Keratinocyte (primary cell): ENCODE measurements around the gene CFAP92. TPM values are rescaled to one million over a fixed set of nuclear protein-coding genes. Genes with fewer than 3 reads are reported as not detected.
A peak's percentile ranks its signal among the peaks of the same experiment; 100 is the strongest.

Experiments used
- DNase-seq: peaks from one replicate; pipeline ENCODE4 v3.0.0-alpha.2; 2011; ENCODE audit warnings: low read depth, missing footprints, low spot score
- FAIRE-seq: peaks from 2 replicates; lab custom pipeline; 2011; peaks lifted over from hg19 to GRCh38; lab: Jason Lieb, UNC
- H2AFZ ChIP-seq: 2 replicates; pipeline ENCODE4 v1.6.0; 2012; ENCODE audit warnings: low read length, control low read depth, inconsistent platforms; ENCODE audit not compliant: control insufficient read depth
- H3K27ac ChIP-seq: 2 replicates; pipeline ENCODE4 v1.5.1; 2011; ENCODE audit warnings: low read length; ENCODE audit not compliant: control insufficient read depth, insufficient read depth
- H3K27me3 ChIP-seq: 3 replicates; pipeline ENCODE4 v1.6.0; 2011; ENCODE audit warnings: low read length; ENCODE audit not compliant: control insufficient read depth, insufficient read depth; ENCODE audit errors: extremely low read depth
- H3K36me3 ChIP-seq, 2 experiments: 2 replicates in 1 of 2; 3 replicates in 1 of 2; pipeline ENCODE4 v1.5.1; 2011; ENCODE audit warnings: low read length in 2 of 2, mild to moderate bottlenecking in 1 of 2; ENCODE audit not compliant: control insufficient read depth in 2 of 2, insufficient read depth in 2 of 2; ENCODE audit errors: extremely low read depth in 1 of 2
- H3K4me1 ChIP-seq: 3 replicates; pipeline ENCODE4 v1.5.1; 2011; ENCODE audit warnings: low read length; ENCODE audit not compliant: control insufficient read depth, insufficient read depth; ENCODE audit errors: extremely low read depth
- H3K4me2 ChIP-seq: 3 replicates; pipeline ENCODE4 v1.6.0; 2011; ENCODE audit warnings: low read depth, low read length; ENCODE audit not compliant: control insufficient read depth, insufficient read depth; ENCODE audit errors: extremely low read depth
- H3K4me3 ChIP-seq, 3 experiments: fragments of 200-600 bp in 1 of 3; sonication (generic) in 1 of 3; 2 replicates in 2 of 3; 3 replicates in 1 of 3; pipeline ENCODE4 v1.5.1; 2011 to 2016; ENCODE audit warnings: low read length in 3 of 3, mild to moderate bottlenecking in 3 of 3, control low read depth in 2 of 3, inconsistent platforms in 1 of 3, low read depth in 1 of 3, mixed read lengths in 1 of 3, mixed run types in 1 of 3, moderate library complexity in 1 of 3; ENCODE audit not compliant: control insufficient read depth in 2 of 3, insufficient read depth in 2 of 3; ENCODE audit errors: extremely low read depth in 1 of 3
- H3K79me2 ChIP-seq: 2 replicates; pipeline ENCODE4 v1.6.0; 2012; ENCODE audit warnings: low read length; ENCODE audit not compliant: control insufficient read depth, insufficient read depth
- H3K9ac ChIP-seq: 3 replicates; pipeline ENCODE4 v1.6.0; 2011; ENCODE audit warnings: low read length; ENCODE audit not compliant: control insufficient read depth, insufficient read depth; ENCODE audit errors: extremely low read depth
- H3K9me1 ChIP-seq: 3 replicates; pipeline ENCODE4 v1.6.0; 2011; ENCODE audit warnings: low read length; ENCODE audit not compliant: control insufficient read depth, insufficient read depth; ENCODE audit errors: extremely low read depth
- H3K9me3 ChIP-seq: 2 replicates; pipeline ENCODE4 v1.5.1; 2012; ENCODE audit warnings: low read depth, low read length; ENCODE audit not compliant: control insufficient read depth
- H4K20me1 ChIP-seq: 3 replicates; pipeline ENCODE4 v1.6.0; 2011; ENCODE audit warnings: low read length; ENCODE audit not compliant: control insufficient read depth, insufficient read depth; ENCODE audit errors: extremely low read depth
- CTCF ChIP-seq, 3 experiments: IDR thresholded peaks in 1 of 3; conservative IDR thresholded peaks in 1 of 3; optimal IDR thresholded peaks in 1 of 3; 2 replicates in 2 of 3; 3 replicates in 1 of 3; pipeline versions ENCODE3 to v1.5.1; 2011; ENCODE audit warnings: low read length in 3 of 3, mild to moderate bottlenecking in 3 of 3, moderate library complexity in 2 of 3, control low read depth in 1 of 3, inconsistent platforms in 1 of 3; ENCODE audit not compliant: insufficient read depth in 2 of 3; ENCODE audit errors: extremely low read depth in 1 of 3
- EZH2 ChIP-seq: IDR thresholded peaks from one replicate; pipeline ENCODE4 v1.6.1; 2012; ENCODE audit warnings: inconsistent platforms, mild to moderate bottlenecking, low read length, moderate library complexity
- dilution Hi-C: fragments of 300-500 bp; cut with MboI; formaldehyde crosslinking; loops from one replicate; pipeline ENCODE4 v1.7.0; 2020; ENCODE audit warnings: low sequenced_read_pairs; ENCODE audit not compliant: extremely low pct_ligation_motif_present
- polyA plus RNA-seq, 5 experiments: library from polyadenylated mRNA; depleted of rRNA in 3 of 5; stranded (reverse) in 3 of 5; stranded (forward) in 1 of 5; unstranded in 1 of 5; fragments of >200 nt; gene quantifications; 1 replicate in 1 of 5; 2 replicates in 3 of 5; 3 replicates in 1 of 5; pipeline versions ENCODE4 v1.2.1 to v1.2.3, GENCODE V29; 2011 to 2012; ENCODE audit warnings: missing spikeins in 2 of 5, low read depth in 1 of 5, low replicate concordance in 1 of 5

Gene CFAP92
- polyA plus RNA-seq, 1 donor (not counting 4 experiments of a cell fraction or from before 2014, with no cell fraction given): 0.26 TPM

- Histone ChIP-seq H3K27me3 (peaks cover 64% of the 10 kb centered on the region), H3K27ac (no peak overlapping the region), H3K4me1 (no peaks in the 10 kb centered on the region), H3K36me3 (no peaks in the 10 kb centered on the region), H3K4me3 (no peak overlapping the region), H3K4me2 (no peak overlapping the region), H3K9ac (no peak overlapping the region), H3K9me1 (no peaks in the 10 kb centered on the region), H4K20me1 (no peaks in the 10 kb centered on the region), H3K79me2 (no peaks in the 10 kb centered on the region), H2AFZ (no peak overlapping the region), H3K9me3 (no peaks in the 10 kb centered on the region)
- no peak for FAIRE-seq
- dilution Hi-C loops: no loop called here
- no peak for DNase-seq
- TF ChIP-seq EZH2 (no peak), CTCF (optimal IDR thresholded peaks at IDR 0.05 in 1 of 3, IDR thresholded peaks at IDR 0.05 in 1 of 3, conservative IDR thresholded peaks at IDR 0.05 in 1 of 3; ENCODE audit: extremely low read depth in 1 of 3, insufficient read depth in 2 of 3, low read length in 3 of 3) (no peak)
These were observed 8.1 kb upstream of the CFAP92 start for GRCh38 chr3:129001806-129002572.

DNA sequence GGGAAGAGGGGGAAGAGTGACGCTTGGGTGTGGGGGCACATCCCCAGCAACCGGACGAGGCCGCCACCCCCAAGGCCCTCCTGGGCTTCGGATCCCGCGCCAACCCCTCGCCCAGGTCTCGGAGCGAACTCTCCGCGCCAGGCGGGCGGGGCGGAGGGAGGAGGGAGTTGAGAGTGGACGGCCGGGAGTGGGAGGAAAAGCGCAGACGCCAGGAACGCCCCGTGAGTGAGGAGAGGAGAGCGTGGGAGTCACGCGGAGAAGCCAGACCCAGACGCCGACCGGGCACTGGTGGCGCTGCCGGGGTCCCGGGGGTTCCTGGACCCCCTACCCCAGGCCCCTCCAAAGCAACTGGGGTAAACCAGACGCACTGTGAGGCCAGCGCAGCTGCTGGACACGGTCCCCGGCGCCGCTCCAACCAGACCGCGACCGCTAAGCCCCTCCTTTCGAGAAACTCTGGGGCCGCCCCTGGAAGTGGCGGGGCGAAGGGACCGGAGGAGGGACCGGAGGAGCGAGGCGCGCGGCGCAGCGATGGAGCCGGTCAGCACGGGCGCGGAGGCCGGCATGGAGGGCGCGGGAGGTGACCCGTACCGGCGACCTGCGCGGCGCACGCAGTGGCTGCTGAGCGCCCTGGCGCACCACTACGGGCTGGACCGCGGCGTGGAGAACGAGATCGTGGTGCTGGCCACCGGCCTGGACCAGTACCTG lies 7.4 kb upstream of the CFAP92 start, which contains the start of gene EFCC1:
EFCC1 (plus strand) TSS at position 204 of the 705 bp plus-strand sequence; CDS start at position 529, 325 bp downstream.
- H3K9me3 ChIP-seq: no peaks in the 10 kb centered on the region
- no peaks in the 10 kb centered on the region for H3K9me1 ChIP-seq
- H3K79me2 ChIP-seq: no peaks in the 10 kb centered on the region
- dilution Hi-C loops: no loop called here
- no peaks in the 10 kb centered on the region for H4K20me1 ChIP-seq
- H3K27ac ChIP-seq: no peak within 1 kb of the TSS
- DNase-seq: no peak
- H3K4me1 ChIP-seq: no peaks in the 10 kb centered on the region
- TF ChIP-seq EZH2 (peak; percentile 28), CTCF (optimal IDR thresholded peaks at IDR 0.05 in 1 of 3, IDR thresholded peaks at IDR 0.05 in 1 of 3, conservative IDR thresholded peaks at IDR 0.05 in 1 of 3; ENCODE audit: extremely low read depth in 1 of 3, insufficient read depth in 2 of 3, low read length in 3 of 3) (no peak)
- peaks cover 64% of the 10 kb centered on the region for H3K27me3 ChIP-seq
- no peak within 1 kb of the TSS for H3K9ac ChIP-seq
- peak within 1 kb of the TSS in 1 of 3 experiments; percentile 4 for H3K4me3 ChIP-seq
- no peaks in the 10 kb centered on the region for H3K36me3 ChIP-seq
- peak within 1 kb of the TSS; percentile 47 for H3K4me2 ChIP-seq
- H2AFZ ChIP-seq: peak within 1 kb of the TSS; percentile 20
- no peak for FAIRE-seq
